PC-9 (cell line): ENCODE data around the gene RNF151.

Source experiments
- EZH2 ChIP-seq: fragments of 200-600 bp; sonication (generic); IDR thresholded peaks from 2 replicates; pipeline ENCODE4 v1.8.0; 2017; ENCODE audit warnings: antibody characterized with exemption, low read depth
- TF ChIP-seq, protein P1 (sequence below): fragments of 200-600 bp; sonication (generic); conservative IDR thresholded peaks from 2 replicates; pipeline ENCODE4 v1.6.1; 2017; ENCODE audit warnings: mixed run types, antibody characterized with exemption, mild to moderate bottlenecking, moderate library complexity

DNA sequence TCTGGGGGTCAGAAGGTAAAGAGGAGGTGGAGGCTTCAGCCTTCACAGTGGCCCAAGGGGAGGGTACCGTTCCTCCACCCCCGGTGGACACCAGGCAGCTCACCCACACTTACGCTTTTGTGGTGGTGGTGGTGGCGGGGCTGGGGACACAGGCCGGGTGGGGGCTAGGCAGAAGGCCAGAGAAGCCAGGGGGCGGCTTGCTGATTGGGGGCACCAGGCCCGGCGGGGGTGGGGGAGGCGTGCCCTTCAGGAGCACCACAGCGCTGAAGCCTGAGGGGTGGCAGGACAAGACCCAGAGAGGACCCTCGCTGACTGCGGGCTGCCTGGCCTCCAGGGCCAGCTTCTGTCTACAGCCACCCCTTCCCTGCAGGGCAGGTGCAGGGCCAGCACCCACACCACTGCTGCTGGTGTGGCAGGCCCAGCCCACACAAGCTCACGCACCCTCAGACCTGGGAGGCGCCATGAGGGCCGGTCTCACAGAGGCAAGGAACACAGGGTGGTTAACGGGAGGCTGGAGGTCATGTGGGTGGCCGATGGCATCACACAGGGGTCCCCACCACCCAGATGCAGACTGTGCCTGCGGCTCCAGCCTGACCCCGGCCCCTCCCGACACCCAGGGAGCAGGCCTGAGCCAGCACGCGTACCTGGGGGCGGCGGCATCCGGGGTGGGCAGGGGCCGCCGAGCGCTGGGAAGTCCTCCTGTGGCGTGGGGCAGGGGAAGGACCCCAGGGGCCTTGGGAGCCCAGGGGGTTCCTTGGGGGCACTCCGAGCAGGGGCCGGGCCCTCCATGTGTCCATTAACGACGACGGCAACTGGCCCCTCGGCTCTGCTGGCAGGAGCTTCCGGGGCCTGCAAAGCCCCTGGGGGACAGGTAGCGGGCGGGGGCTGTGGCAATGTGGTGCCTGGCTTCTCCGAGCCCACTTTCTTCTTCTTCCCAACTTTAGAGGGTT lies 32.5 kb downstream of the RNF151 start:
- TF ChIP-seq, protein P1, sequence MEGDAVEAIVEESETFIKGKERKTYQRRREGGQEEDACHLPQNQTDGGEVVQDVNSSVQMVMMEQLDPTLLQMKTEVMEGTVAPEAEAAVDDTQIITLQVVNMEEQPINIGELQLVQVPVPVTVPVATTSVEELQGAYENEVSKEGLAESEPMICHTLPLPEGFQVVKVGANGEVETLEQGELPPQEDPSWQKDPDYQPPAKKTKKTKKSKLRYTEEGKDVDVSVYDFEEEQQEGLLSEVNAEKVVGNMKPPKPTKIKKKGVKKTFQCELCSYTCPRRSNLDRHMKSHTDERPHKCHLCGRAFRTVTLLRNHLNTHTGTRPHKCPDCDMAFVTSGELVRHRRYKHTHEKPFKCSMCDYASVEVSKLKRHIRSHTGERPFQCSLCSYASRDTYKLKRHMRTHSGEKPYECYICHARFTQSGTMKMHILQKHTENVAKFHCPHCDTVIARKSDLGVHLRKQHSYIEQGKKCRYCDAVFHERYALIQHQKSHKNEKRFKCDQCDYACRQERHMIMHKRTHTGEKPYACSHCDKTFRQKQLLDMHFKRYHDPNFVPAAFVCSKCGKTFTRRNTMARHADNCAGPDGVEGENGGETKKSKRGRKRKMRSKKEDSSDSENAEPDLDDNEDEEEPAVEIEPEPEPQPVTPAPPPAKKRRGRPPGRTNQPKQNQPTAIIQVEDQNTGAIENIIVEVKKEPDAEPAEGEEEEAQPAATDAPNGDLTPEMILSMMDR, result no peak
- no peak for TF ChIP-seq EZH2
